Stimulated activated CD8-positive, alpha-beta memory T cell treated with anti-CD3 and anti-CD28 coated beads, Interleukin-15, amount 100 ng/mL, for 1 hour (primary cell): ENCODE results near the gene CCDC160.
"Not testable (repeated sequence)": the region's sequence is repeated elsewhere in the genome, so short reads cannot be mapped to it uniquely, and the experiment has no call there.

Experiments used
- DNase-seq: peaks from one replicate; pipeline ENCODE4 v3.0.0-alpha.2; 2020; ENCODE audit warnings: low read depth

Gene CCDC160

DNA sequence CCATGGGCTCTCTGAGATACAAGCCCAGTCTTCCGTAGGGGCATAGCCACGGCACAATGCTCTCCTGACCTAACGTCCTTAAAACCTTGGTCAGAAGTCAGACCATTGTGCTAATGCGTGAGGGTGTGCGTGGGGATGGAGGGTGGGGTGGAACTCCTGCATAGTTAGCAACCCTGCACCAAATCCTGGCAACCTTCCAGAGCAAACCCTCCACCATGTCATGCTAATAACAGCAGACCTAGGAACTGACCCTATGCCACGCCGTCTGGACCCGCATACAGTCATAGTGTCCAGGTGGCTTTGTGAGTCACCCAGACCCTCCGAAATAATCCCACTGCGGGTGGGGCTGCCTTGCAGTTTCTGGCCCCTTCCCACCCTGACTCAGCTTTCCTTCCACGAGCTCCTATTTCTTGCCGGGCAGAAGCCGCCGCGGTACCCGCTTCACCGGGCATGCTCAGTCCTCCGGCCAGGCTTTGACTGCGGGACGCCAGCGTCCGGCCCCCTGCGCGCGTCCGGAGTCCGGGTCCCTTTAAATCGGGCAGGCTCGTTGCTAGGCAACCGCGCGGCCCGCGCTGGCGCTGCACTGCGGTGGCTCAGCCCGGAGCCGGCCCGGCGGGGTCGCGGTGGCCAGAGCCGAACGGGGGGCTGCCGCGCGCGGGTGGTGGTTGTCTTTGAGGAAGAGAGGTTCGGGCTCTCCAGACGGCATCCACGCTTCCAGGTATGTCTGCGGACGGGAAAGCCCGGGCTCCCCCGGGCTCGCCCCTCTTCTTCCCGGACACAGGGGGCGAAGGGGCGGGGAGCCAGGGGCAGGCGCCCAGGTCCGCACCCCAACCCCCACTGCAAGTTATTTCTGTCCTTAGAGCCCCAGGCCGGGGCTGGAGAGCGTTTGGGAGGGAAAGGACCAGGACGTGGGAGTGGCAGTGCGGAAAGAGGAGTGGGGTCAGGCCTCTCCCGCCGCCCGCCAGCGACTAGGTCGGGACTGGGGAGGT is at the start of gene CCDC160:
Gene CCDC160 (plus strand): TSS at position 557 of the 989 bp plus-strand sequence. CDS start 7,619 bp downstream, outside the sequence.
- DNase-seq = no peak

DNA sequence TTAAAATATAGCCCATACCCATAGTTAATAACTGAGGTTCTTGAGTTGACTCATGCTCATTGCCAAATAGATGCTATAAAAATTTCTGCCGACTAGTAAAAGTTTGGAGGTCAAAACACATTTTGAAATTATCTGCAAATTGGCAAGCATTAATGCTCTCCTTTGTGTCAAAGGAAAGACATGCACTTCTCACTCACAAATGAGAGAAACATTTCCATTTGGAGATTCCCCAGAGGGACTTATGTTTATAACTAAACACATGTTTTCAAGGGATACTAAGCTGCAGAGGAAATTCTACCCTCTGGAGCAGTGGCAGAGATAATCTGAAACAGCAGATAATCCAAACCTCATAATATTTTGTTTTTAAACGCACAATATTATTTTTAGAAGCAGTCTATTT is 45.7 kb upstream of the CCDC160 start:
- DNase-seq = no peak

GRCh38 chrX:134194915-134195314 is 42.1 kb upstream of the CCDC160 start:
- no peak for DNase-seq

DNA sequence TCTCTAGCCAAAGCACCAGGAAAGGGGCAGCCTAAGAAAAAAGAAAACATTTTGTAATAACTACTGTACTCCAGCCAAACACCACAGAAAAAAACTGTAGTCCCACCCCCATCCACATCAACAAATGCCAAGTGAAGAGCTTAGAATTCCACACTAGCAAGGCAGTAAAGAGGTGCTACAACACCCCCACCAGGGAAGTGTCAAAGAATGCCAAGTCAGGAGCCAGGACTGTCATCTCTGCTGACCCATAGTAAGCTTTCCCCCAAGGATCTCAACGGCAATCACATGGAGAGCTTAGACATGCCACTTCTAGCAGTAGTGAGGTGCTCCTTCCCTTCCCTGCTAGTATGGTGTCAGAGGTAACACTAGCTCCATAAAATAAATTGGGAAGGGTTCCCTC is 34.4 kb upstream of the CCDC160 start:
- no peak for DNase-seq

GRCh38 chrX:134206221-134206620 is 30.8 kb upstream of the CCDC160 start:
- DNase-seq = no peak

GRCh38 chrX:134210465-134210864 is 26.5 kb upstream of the CCDC160 start:
- DNase-seq = no peak

GRCh38 chrX:134235236-134235635 is 1.7 kb upstream of the CCDC160 start:
- no peak for DNase-seq

DNA sequence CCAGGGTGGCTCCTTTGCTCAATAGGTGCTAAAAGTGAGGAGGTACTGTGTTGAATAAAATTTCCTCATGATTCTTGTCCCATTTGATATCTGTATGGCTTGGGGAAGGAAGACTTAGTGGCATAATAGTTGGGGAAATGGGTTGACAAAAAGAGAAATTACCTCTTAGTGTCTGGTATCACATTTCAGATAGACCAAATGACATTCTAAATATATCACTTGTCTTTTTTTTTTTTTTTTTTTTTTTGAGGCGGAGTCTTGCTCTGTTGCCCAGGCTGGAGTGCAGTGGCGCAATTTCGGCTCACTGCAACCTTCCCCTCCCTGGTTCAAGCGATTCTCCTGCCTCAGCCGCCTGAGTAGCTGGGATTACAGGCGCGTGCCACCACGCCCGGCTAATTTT is 1.2 kb downstream of the CCDC160 start:
- DNase-seq = not testable (repeated sequence)

DNA sequence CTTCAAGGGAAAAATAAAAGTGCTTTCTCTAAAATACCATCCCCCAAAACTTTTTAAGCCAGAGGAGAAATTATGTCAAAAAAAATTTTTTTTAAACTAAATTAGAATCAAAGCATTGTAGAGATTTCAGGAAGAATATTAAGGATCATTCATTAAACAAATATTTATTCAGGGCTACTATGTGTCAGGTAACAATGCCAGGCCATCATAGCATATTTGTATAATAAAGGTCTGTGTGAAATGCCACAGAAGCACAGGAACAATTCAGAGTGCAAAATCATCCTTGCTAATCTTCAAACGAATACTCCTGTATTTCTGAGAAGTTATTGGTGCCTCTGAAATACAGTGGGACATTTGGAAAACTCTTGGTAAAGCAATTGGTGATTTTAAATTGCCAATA is 2.0 kb downstream of the CCDC160 start:
- no peak for DNase-seq

- no peak for DNase-seq
These were observed 3.2 kb downstream of the CCDC160 start for GRCh38 chrX:134240209-134240608.

DNA sequence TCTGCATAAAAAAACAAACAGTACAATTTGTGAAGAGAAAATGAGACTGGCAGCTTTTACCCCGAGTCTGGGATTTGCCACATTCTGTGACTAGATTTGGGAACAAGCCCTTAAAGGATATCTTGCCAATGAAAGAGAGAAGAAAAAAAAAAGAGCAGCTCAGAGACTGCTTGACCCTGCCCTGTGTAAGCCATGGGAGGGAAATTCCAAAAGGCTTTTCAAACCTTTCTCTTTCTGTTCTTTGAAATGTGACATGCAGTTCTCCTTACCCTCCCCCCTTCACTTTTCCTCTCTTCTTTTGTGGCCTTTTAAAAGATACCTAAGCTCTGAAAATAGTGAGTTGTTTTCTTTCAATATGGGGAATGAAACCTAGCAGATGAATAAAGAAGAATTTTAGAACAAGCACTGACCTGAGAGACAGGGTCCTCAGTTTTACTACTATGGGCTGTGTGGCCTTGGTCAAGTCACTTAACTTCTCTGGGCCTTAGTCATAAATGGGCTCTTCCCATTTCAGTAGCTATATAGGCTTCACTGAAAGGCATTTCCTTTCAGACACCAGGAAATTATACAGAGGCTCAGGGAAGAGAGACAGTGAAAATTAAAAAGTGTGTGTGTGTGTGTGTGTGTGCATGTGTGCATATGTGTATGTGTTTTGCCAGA is 5.1 kb downstream of the CCDC160 start:
- DNase-seq = no peak

GRCh38 chrX:134244043-134244442 is 7.1 kb downstream of the CCDC160 start:
- DNase-seq = no peak

DNA sequence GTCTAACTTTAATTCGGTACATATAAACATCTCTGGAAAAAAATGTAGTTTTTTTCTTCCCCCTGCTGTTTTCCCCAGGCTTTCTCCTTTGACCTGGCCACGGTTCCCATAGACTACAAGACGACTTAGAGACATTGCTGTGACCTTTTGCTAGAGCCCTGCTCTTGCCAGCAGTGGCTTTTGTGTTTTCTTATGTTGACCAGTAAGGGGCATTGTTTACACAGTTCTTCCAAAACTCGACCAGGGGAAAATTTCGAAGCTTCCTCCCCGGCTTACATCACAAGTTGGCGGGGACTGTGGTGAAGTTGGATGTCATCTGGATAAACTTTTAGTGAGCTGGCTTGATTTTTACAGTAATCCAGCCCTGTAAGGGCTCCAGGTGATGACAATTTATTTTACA is 9.3 kb downstream of the CCDC160 start:
- DNase-seq = no peak

DNA sequence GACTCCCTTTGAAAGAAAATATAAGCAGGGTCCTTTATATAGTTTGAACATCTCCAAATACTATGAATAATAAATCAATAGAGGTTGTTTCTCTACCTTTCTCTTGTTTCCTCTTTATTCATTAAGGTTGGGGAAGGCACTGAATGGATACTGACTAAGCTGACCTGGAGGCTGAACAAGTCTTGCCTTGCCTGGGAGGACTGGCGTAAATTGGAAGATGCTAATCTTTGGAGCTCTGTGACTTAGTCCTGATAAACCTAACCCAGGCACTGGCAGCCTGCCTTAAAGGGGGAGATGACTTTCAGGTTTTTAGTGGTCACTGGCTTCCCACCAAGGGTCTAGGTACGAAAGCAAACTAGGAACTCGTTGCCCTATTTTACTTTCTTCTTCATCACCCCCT is 10.5 kb downstream of the CCDC160 start:
- DNase-seq = no peak

DNA sequence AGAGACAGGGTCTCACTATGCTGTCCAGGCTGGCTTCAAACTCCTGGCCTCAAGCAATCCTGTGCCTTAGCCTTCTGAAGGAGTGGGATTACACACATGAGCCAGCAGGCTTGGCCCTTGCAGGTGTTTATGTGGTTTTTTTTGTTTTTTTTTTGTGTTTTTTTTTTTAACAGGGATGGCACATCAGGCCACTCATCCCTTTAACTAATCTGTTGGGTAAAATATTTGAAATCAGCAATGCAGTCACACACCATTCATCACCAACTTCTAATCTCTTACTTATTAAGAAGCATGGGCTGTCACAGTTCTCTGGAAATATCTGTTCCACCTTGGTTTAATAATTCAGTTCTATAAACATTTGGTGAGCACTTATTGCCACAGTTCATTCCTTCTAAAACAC is 12.3 kb downstream of the CCDC160 start:
- no peak for DNase-seq

DNA sequence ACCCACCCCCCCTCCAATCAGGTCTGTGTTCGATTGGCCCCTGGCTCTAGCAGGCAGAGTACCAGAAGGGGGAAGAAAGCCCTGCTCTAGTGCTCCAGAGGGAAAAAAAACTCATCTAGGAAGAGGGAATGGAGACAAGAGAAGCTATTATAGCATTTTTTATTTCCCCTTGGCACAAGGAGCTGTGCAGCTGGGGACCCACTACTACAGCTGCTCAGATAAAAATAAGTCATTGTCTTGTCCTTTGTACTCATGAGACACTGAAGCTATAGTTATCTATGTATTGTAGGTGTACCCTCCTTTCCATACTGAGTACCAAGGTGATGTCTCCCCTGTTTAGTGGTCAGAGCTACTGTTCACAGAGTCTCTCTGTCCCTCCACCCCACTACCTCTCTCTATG is 14.3 kb downstream of the CCDC160 start:
- DNase-seq = no peak

DNA sequence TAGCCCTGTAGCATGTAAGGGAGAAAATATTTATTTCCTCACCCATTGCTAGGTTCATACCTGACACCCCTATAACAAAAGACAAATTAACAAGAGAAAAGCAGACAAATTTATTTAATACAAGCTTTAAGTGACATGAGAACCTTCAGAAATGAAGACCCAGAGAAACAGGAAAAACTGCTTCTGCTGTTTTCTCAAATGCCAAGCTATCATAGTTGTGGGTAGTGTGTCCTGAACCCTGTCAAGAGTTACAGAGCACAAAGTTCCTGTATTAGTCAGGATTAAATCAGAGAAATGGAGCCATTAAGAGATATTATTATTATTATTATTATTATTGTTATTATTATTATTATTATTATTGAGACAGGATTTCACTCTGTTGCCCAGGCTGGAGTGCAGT is 17.5 kb downstream of the CCDC160 start:
- no peak for DNase-seq

GRCh38 chrX:134255555-134255954 is 18.6 kb downstream of the CCDC160 start:
- no peak for DNase-seq

- DNase-seq = no peak
These were observed 19.7 kb downstream of the CCDC160 start for GRCh38 chrX:134256684-134257083.

- DNase-seq = no peak
These were observed 21.2 kb downstream of the CCDC160 start for GRCh38 chrX:134258202-134258601.

DNA sequence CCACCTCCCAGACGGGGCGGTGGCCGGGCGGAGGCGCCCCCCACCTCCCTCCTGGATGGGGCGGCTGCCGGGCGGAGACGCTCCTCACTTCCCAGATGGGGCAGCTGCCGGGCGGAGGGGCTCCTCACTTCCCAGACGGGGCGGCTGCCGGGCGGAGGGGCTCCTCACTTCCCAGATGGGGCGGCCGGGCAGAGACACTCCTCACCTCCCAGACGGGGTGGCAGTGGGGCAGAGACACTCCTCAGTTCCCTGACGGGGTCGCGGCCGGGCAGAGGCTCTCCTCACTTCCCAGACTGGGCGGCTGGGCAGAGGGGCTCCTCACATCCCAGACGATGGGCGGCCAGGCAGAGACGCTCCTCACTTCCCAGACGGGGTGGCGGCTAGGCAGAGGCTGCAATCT is 49.0 kb downstream of the CCDC160 start:
- not testable (repeated sequence) for DNase-seq

DNA sequence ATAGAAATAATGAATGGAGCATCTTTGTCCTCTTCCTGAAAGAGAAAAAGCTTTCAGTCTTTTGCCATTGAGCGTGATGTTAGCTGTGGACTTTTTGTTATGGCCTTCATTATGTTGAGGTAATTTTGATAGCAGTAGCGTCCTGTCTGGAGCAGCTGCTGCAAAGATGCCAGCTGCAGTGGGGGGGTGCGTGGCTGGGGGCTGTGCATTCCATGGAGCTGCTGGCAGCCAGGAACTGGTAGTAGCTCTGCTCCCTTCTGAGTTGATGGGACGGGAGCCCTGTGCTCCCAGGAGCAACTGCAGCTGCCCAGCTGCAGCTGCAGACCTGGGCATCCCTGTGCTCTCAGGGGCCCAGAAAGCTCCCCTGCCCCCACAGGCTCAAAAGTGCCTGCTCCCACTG is 50.4 kb downstream of the CCDC160 start:
- DNase-seq = no peak

DNA sequence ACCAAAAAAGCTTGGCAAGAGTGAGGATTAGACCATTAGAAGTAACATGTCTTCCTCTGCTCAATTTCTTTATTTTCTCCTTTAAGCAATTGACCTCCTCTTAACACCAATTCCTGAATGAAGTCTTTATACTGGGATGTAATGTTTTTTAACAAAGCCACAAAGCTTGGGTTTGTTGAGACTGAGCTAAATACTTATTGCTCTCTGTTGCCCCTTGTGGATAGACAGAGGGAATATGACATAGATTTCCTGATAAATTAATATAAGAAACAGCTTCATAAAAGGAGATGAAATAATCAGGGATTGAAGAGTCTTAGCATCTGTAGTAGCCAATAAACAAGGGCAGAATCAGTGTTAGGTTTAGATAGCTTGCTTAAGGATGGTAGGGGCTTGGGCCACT is 57.6 kb downstream of the CCDC160 start:
- no peak for DNase-seq
